PC-3 (cell line): ENCODE data around the gene RAD51.

ENCODE experiments used
- EZH2phosphoT487 ChIP-seq: fragments of 300-600 bp; sonication (generic); IDR thresholded peaks from 2 replicates; pipeline ENCODE4 v1.6.1; 2018; ENCODE audit warnings: mild to moderate bottlenecking, antibody characterized with exemption, low read length, borderline replicate concordance
- TF ChIP-seq, protein P1 (sequence below): fragments of 300-600 bp; sonication (generic); conservative IDR thresholded peaks from 2 replicates; pipeline ENCODE4 v1.5.1; 2017; ENCODE audit warnings: antibody characterized with exemption, low read depth, mild to moderate bottlenecking, low read length

DNA sequence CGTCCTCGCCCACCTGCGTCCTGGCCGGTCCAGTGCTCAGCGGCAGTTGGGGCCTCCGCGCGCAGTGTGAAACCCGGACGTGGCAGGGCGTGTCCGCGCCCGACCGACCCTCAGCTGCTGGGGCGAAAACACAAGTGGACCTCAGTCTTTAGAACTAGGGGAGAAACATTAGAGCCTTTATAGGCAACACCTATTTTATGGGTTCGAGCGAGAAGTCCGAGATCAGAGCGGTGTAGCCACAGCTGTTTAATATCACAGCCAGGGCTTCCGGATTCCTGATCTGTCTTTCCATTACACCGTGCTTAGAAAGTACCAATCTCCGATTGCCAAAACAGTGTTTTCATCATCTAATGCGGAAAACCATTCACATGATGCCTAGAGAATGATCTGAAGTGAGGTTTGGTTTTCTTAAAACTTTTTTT lies 506 bp downstream of the RAD51 start:
- TF ChIP-seq EZH2phosphoT487, result no peak
- TF ChIP-seq, protein P1, sequence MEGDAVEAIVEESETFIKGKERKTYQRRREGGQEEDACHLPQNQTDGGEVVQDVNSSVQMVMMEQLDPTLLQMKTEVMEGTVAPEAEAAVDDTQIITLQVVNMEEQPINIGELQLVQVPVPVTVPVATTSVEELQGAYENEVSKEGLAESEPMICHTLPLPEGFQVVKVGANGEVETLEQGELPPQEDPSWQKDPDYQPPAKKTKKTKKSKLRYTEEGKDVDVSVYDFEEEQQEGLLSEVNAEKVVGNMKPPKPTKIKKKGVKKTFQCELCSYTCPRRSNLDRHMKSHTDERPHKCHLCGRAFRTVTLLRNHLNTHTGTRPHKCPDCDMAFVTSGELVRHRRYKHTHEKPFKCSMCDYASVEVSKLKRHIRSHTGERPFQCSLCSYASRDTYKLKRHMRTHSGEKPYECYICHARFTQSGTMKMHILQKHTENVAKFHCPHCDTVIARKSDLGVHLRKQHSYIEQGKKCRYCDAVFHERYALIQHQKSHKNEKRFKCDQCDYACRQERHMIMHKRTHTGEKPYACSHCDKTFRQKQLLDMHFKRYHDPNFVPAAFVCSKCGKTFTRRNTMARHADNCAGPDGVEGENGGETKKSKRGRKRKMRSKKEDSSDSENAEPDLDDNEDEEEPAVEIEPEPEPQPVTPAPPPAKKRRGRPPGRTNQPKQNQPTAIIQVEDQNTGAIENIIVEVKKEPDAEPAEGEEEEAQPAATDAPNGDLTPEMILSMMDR, result no peak
